NB4 (cell line): ENCODE measurements around the gene ROPN1L.

Experiments used
- MYC ChIP-seq: IDR thresholded peaks from 2 replicates; pipeline ENCODE4 v1.6.1; 2011; ENCODE audit warnings: low read depth, low read length
- POLR2A ChIP-seq: IDR thresholded peaks from 2 replicates; pipeline ENCODE4 v1.6.1; 2011; ENCODE audit warnings: mild to moderate bottlenecking; ENCODE audit not compliant: insufficient read length; ENCODE audit errors: extremely low read depth
- TF ChIP-seq, protein P1 (sequence below): IDR thresholded peaks from one replicate; pipeline ENCODE4 v1.5.1; 2012; ENCODE audit warnings: low read depth, low read length
- TF ChIP-seq, protein P2 (sequence below): IDR thresholded peaks from 2 replicates; pipeline ENCODE4 v1.6.1; 2011; ENCODE audit warnings: low read depth, low read length

DNA sequence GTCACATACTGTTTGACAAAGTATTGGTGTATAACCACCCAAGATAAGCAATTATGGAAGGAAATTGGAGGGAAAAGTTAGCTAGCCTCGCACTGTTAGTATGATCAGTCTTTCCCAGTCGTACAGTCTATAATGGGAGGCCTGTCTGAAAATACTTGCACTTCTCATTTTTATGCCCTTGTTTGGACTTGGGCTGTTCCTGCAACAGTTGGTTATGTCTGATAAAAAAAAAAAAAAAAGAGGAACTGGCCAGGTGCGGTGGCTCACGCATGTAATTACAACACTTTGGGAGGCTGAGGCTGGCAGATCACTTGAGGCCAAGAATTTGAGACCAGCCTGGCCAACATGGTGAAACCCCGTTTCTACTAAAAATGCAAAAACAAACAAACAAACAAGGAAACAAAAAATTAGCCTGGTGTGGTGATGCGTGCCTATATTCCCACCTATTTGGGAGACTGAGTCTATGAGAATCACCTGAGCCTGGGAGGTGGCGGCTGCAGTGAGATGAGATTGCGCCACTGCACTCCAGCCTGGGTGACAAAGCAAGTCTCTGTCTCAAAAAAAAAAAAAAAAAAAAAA, 63.9 kb downstream of the ROPN1L start:
- TF ChIP-seq, protein P1, sequence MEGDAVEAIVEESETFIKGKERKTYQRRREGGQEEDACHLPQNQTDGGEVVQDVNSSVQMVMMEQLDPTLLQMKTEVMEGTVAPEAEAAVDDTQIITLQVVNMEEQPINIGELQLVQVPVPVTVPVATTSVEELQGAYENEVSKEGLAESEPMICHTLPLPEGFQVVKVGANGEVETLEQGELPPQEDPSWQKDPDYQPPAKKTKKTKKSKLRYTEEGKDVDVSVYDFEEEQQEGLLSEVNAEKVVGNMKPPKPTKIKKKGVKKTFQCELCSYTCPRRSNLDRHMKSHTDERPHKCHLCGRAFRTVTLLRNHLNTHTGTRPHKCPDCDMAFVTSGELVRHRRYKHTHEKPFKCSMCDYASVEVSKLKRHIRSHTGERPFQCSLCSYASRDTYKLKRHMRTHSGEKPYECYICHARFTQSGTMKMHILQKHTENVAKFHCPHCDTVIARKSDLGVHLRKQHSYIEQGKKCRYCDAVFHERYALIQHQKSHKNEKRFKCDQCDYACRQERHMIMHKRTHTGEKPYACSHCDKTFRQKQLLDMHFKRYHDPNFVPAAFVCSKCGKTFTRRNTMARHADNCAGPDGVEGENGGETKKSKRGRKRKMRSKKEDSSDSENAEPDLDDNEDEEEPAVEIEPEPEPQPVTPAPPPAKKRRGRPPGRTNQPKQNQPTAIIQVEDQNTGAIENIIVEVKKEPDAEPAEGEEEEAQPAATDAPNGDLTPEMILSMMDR, result no peak
- TF ChIP-seq POLR2A, result no peak
- TF ChIP-seq, protein P2, sequence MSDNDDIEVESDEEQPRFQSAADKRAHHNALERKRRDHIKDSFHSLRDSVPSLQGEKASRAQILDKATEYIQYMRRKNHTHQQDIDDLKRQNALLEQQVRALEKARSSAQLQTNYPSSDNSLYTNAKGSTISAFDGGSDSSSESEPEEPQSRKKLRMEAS, result peak; percentile 6; the same call in 1 of the 2 replicates
- TF ChIP-seq MYC, result peak; percentile 14; the same call in 1 of the 2 replicates
